HL-60 (cell line): ENCODE measurements around the gene IL4I1.

Experiments used
- DNase-seq, 2 experiments: peaks; one replicate each; pipeline ENCODE4 v3.0.0-alpha.2; 2010 to 2020; ENCODE audit warnings: low read depth in 1 of 2, low spot score in 1 of 2
- H3K27ac ChIP-seq: fragments of 250-450 bp; sonication (Bioruptor Pico); replicated peaks from 2 replicates; pipeline ENCODE4 v1.5.1; 2020; ENCODE audit warnings: mild to moderate bottlenecking, moderate library complexity
- H3K27me3 ChIP-seq: fragments of 250-450 bp; sonication (Bioruptor Pico); 2 replicates; pipeline ENCODE4 v1.5.1; 2021; ENCODE audit warnings: mild to moderate bottlenecking, moderate library complexity; ENCODE audit not compliant: insufficient read depth, poor library complexity, severe bottlenecking
- H3K4me3 ChIP-seq: replicated peaks from 2 replicates; pipeline ENCODE4 v1.5.1; 2011; ENCODE audit warnings: mild to moderate bottlenecking, control low read depth, low read length; ENCODE audit not compliant: insufficient read depth
- GABPA ChIP-seq: IDR thresholded peaks from 2 replicates; pipeline ENCODE4 v1.6.1; 2012; ENCODE audit warnings: low read depth
- POLR2AphosphoS5 ChIP-seq: IDR thresholded peaks from 2 replicates; pipeline ENCODE4 v1.6.1; 2012; ENCODE audit warnings: low read depth
- SPI1 ChIP-seq: IDR thresholded peaks from 2 replicates; pipeline ENCODE4 v1.6.1; 2012; ENCODE audit warnings: low read depth, mild to moderate bottlenecking, borderline replicate concordance
- TF ChIP-seq, protein P1 (sequence below): IDR thresholded peaks from one replicate; pipeline ENCODE4 v1.5.1; 2011; ENCODE audit warnings: low read length, control low read depth, inconsistent platforms; ENCODE audit not compliant: insufficient read depth
- TF ChIP-seq, protein P2 (sequence below): IDR thresholded peaks from 2 replicates; pipeline ENCODE4 v1.6.1; 2012; ENCODE audit warnings: low read depth; ENCODE audit not compliant: insufficient replicate concordance

IL4I1 gene

DNA sequence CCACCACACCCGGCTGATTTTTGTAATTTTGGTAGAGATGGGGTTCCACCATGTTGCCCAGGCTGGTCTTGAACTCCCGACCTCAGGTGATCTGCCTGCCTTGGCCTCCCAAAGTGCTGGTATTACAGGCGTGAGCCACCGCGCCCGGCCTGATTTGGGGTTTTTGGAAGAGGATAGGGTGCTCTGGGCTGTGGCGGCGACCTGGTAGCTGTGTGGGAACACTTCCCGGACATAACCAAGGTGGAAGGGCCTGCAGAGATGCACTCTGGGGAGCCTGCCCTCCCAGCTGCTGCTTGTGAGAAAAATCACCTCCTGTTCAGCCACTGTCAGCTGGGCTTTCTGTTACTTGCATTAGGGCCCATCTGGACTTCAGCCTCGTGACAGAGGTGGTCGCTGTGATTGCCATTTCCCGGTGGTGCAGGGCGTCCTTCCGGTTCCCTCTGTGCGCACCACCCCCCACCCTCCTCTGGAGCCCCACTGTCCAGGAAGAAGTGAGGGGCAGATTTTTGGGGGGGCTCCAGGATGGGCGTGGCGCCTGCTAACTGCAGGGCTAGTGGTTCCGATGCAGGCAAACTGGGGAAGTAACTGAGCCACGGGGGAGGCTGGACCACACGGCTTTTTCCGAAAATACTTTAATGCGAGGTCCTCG, 7.5 kb downstream of the IL4I1 start:
- Histone ChIP-seq H3K27me3 (no peaks in the 10 kb centered on the region), H3K4me3 (no peak overlapping the region)
- TF ChIP-seq, protein P1, sequence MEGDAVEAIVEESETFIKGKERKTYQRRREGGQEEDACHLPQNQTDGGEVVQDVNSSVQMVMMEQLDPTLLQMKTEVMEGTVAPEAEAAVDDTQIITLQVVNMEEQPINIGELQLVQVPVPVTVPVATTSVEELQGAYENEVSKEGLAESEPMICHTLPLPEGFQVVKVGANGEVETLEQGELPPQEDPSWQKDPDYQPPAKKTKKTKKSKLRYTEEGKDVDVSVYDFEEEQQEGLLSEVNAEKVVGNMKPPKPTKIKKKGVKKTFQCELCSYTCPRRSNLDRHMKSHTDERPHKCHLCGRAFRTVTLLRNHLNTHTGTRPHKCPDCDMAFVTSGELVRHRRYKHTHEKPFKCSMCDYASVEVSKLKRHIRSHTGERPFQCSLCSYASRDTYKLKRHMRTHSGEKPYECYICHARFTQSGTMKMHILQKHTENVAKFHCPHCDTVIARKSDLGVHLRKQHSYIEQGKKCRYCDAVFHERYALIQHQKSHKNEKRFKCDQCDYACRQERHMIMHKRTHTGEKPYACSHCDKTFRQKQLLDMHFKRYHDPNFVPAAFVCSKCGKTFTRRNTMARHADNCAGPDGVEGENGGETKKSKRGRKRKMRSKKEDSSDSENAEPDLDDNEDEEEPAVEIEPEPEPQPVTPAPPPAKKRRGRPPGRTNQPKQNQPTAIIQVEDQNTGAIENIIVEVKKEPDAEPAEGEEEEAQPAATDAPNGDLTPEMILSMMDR = no peak
- TF ChIP-seq GABPA (no peak), POLR2AphosphoS5 (no peak), SPI1 (no peak)
- TF ChIP-seq, protein P2, sequence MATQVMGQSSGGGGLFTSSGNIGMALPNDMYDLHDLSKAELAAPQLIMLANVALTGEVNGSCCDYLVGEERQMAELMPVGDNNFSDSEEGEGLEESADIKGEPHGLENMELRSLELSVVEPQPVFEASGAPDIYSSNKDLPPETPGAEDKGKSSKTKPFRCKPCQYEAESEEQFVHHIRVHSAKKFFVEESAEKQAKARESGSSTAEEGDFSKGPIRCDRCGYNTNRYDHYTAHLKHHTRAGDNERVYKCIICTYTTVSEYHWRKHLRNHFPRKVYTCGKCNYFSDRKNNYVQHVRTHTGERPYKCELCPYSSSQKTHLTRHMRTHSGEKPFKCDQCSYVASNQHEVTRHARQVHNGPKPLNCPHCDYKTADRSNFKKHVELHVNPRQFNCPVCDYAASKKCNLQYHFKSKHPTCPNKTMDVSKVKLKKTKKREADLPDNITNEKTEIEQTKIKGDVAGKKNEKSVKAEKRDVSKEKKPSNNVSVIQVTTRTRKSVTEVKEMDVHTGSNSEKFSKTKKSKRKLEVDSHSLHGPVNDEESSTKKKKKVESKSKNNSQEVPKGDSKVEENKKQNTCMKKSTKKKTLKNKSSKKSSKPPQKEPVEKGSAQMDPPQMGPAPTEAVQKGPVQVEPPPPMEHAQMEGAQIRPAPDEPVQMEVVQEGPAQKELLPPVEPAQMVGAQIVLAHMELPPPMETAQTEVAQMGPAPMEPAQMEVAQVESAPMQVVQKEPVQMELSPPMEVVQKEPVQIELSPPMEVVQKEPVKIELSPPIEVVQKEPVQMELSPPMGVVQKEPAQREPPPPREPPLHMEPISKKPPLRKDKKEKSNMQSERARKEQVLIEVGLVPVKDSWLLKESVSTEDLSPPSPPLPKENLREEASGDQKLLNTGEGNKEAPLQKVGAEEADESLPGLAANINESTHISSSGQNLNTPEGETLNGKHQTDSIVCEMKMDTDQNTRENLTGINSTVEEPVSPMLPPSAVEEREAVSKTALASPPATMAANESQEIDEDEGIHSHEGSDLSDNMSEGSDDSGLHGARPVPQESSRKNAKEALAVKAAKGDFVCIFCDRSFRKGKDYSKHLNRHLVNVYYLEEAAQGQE = no peak

DNA sequence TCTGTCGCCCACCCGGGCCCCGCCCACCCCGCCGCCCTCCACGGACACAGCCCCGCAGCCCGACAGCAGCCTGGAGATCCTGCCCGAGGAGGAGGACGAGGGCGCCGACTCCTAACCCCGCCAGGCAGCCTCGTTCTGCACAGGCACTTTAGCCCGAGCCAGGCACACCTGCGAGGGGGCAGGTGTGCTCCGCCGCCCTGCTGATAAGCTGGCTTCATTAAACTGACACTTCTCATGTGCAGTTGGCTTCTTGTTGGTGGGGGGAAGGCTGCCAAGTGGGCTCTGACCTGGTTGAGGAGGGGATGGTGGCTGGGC, 8.2 kb downstream of the IL4I1 start:
- H3K4me3 ChIP-seq = no peak overlapping the region
- no peak for DNase-seq
- no peaks in the 10 kb centered on the region for H3K27me3 ChIP-seq
- H3K27ac ChIP-seq = no peak overlapping the region
- TF ChIP-seq SPI1 = no peak
- no peak for TF ChIP-seq POLR2AphosphoS5
- TF ChIP-seq, protein P1 = no peak
- TF ChIP-seq, protein P2 = no peak
- no peak for TF ChIP-seq GABPA

More for the DNA sequence above, 7.5 kb downstream of the IL4I1 start:
- DNase-seq = no peak
- no peak overlapping the region for H3K27ac ChIP-seq

DNA sequence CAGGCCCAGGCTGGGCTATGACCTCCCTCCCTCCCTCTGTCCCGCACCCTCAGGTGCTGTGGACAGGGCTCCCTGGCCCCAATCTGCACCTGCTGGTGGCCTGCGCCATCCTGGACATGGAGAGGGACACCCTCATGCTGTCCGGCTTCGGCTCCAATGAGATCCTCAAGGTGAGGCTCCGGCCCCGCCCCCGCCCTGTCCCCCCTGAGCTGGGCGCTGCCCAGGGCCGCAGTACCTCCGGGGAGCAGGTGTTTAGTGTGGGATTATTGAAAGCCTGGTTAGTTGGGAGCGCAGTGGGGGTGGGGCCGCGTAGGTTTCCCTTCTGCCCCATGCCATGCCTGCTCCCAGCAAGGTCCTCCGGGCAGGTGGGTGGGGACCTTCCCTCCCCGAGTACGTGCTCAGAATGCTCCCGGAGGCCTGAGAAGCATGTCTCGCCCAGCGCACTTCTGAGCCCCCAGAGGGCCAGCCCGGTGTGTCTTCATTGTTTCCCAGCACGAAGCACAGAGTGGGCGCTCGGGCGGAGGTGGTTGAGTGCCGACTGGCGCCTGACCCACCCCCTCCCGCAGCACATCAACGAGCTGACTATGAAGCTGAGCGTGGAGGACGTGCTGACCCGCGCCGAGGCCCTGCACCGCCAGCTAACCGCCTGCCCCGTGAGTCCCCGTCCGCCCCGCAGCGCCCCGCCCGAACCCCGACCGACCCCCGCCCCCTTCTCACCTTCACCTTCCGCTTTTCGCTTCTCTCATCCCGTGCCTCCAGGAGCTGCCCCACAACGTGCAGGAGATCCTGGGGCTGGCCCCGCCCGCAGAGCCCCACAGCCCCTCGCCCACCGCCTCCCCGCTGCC, 8.8 kb downstream of the IL4I1 start:
- H3K4me3 ChIP-seq = no peak overlapping the region
- H3K27ac ChIP-seq = no peak overlapping the region
- no peak for DNase-seq
- TF ChIP-seq SPI1 = no peak
- TF ChIP-seq POLR2AphosphoS5 = no peak
- TF ChIP-seq, protein P1 = no peak
- TF ChIP-seq, protein P2 = no peak
- TF ChIP-seq GABPA = no peak
- no peaks in the 10 kb centered on the region for H3K27me3 ChIP-seq
